ENCODE results near the gene MOB3B.

MOB3B gene

DNA sequence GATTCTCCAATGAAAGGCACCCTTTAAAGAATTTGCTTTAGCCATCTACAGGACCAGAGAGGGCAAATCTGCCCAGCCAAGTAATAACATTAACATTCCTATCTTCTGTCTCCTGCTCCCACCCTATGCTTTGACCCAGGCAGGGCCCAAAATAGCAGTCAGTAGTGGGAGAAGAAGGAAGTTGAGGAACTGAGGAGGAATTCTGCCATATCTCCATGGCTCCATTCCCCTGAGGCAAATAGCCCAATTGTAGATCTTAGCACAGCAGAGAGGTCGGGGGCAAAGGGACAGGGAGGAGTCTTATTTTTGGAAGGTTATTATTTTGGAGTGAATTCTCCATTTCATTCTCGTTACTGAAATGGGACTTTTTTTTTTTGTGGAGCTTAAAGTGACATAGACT is 116.7 kb downstream of the MOB3B start:
- no peak for DNase-seq (ENCODE audit: low read depth, low spot score)
- Histone ChIP-seq H3K36me3 (ENCODE audit: control insufficient read depth, insufficient read depth, low read length) (no peaks in the 10 kb centered on the region), H3K27ac (ENCODE audit: low read length) (no peak overlapping the region), H3K27me3 (ENCODE audit: control insufficient read depth, insufficient read depth, low read length) (no peaks in the 10 kb centered on the region), H3K4me1 (ENCODE audit: control insufficient read depth, insufficient read depth, low read length) (no peaks in the 10 kb centered on the region), H3K4me3 (ENCODE audit: low read length) (no peak overlapping the region), H3K9me3 (ENCODE audit: control insufficient read depth, insufficient read depth, low read length) (no peaks in the 10 kb centered on the region)
- no CpG with 5 or more reads among the region's 2 CpGs for WGBS (ENCODE audit: insufficient coverage, insufficient read length)

DNA sequence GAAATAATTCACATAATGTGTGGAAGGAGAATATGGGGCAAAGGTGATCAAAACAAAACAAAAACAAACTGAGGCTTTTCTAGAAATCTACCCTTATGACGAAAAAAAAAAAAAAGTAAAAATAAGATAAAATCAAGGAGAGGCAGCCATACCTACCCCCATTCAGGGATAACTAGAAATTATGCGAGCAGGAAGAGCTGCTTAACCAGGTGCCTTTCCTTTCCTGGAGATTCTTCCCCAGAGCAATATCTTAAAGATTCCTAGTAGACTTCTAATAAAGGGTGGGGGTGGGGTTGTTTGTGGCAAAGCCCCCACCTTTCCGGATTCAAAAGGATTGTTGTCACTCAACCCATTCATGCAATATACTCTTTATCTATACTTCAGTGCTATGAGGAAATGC is 117.5 kb downstream of the MOB3B start:
- no peak for DNase-seq (ENCODE audit: low read depth, low spot score)
- H3K4me1 ChIP-seq (ENCODE audit: control insufficient read depth, insufficient read depth, low read length) = no peaks in the 10 kb centered on the region
- no peak overlapping the region for H3K27ac ChIP-seq (ENCODE audit: low read length)
- no peaks in the 10 kb centered on the region for H3K27me3 ChIP-seq (ENCODE audit: control insufficient read depth, insufficient read depth, low read length)
- no CpG with 5 or more reads among the region's 3 CpGs for WGBS (ENCODE audit: insufficient coverage, insufficient read length)
- no peaks in the 10 kb centered on the region for H3K36me3 ChIP-seq (ENCODE audit: control insufficient read depth, insufficient read depth, low read length)
- no peaks in the 10 kb centered on the region for H3K9me3 ChIP-seq (ENCODE audit: control insufficient read depth, insufficient read depth, low read length)
- H3K4me3 ChIP-seq (ENCODE audit: low read length) = no peak overlapping the region

GRCh38 chr9:27408482-27408881 is 121.1 kb downstream of the MOB3B start:
- H3K36me3 ChIP-seq (ENCODE audit: control insufficient read depth, insufficient read depth, low read length) = no peaks in the 10 kb centered on the region

GRCh38 chr9:27408001-27408400 is 121.6 kb downstream of the MOB3B start:
- no peaks in the 10 kb centered on the region for H3K9me3 ChIP-seq (ENCODE audit: control insufficient read depth, insufficient read depth, low read length)
- H3K27me3 ChIP-seq (ENCODE audit: control insufficient read depth, insufficient read depth, low read length) = no peaks in the 10 kb centered on the region
- H3K4me3 ChIP-seq (ENCODE audit: low read length) = no peak overlapping the region
- no peak for DNase-seq (ENCODE audit: low read depth, low spot score)
- WGBS (ENCODE audit: insufficient coverage, insufficient read length) = no CpG with 5 or more reads among the region's 5 CpGs
- H3K4me1 ChIP-seq (ENCODE audit: control insufficient read depth, insufficient read depth, low read length) = no peaks in the 10 kb centered on the region
- H3K36me3 ChIP-seq (ENCODE audit: control insufficient read depth, insufficient read depth, low read length) = no peaks in the 10 kb centered on the region
- no peak overlapping the region for H3K27ac ChIP-seq (ENCODE audit: low read length)

More at GRCh38 chr9:27408482-27408881, 121.1 kb downstream of the MOB3B start:
- Histone ChIP-seq H3K4me3 (ENCODE audit: low read length) (no peak overlapping the region), H3K9me3 (ENCODE audit: control insufficient read depth, insufficient read depth, low read length) (no peaks in the 10 kb centered on the region), H3K4me1 (ENCODE audit: control insufficient read depth, insufficient read depth, low read length) (no peaks in the 10 kb centered on the region), H3K27me3 (ENCODE audit: control insufficient read depth, insufficient read depth, low read length) (no peaks in the 10 kb centered on the region), H3K27ac (ENCODE audit: low read length) (no peak overlapping the region)
- DNase-seq (ENCODE audit: low read depth, low spot score) = no peak
- WGBS (ENCODE audit: insufficient coverage, insufficient read length) = no CpG with 5 or more reads among the region's 2 CpGs

DNA sequence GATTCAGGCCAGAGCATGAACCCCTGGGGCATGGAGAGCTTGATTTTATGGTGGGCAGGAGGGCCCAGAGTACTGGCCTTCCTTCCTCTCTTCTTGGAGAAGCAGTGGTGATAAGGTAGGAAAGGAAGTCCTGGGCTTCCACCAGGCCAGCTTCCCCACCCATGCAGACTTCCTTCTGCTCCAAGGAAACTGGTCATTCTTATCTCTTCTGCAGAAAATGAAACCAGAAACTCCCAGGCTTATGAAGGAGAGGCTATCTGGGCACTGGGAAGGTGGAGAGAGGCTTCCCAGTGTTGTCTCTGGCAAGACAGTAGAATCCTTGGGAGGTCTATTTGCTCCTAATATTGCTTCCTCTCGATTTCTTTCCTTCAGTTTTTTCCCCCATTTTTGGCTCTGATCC is 122.1 kb downstream of the MOB3B start:
- no peaks in the 10 kb centered on the region for H3K36me3 ChIP-seq (ENCODE audit: control insufficient read depth, insufficient read depth, low read length)
- H3K4me3 ChIP-seq (ENCODE audit: low read length) = no peak overlapping the region
- H3K9me3 ChIP-seq (ENCODE audit: control insufficient read depth, insufficient read depth, low read length) = no peaks in the 10 kb centered on the region
- no peaks in the 10 kb centered on the region for H3K4me1 ChIP-seq (ENCODE audit: control insufficient read depth, insufficient read depth, low read length)
- H3K27ac ChIP-seq (ENCODE audit: low read length) = no peak overlapping the region
- no peaks in the 10 kb centered on the region for H3K27me3 ChIP-seq (ENCODE audit: control insufficient read depth, insufficient read depth, low read length)
- no peak for DNase-seq (ENCODE audit: low read depth, low spot score)
- no CpG with 5 or more reads among the region's 1 CpG for WGBS (ENCODE audit: insufficient coverage, insufficient read length)

DNA sequence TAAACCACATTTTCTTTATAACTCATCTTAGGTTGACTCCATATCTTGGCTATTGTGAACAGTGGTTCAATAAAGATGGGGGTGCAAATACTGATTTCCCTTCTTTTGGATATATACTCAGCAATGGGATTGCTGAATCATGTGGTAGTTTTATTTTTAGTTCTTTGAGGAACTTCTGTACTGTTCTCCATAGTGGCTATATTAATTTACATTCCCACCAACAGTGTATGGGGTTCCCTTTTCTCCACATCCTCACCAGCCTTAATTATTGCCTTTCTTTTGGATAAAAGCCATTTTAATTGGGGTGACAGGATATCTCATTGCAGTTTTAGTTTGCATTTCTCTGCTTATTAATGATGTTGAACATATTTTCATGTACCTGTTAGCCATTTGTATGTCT is 125.0 kb downstream of the MOB3B start:
- Histone ChIP-seq H3K27me3 (ENCODE audit: control insufficient read depth, insufficient read depth, low read length) (no peaks in the 10 kb centered on the region), H3K4me3 (ENCODE audit: low read length) (no peak overlapping the region), H3K9me3 (ENCODE audit: control insufficient read depth, insufficient read depth, low read length) (no peaks in the 10 kb centered on the region), H3K27ac (ENCODE audit: low read length) (no peak overlapping the region), H3K4me1 (ENCODE audit: control insufficient read depth, insufficient read depth, low read length) (no peaks in the 10 kb centered on the region), H3K36me3 (ENCODE audit: control insufficient read depth, insufficient read depth, low read length) (no peaks in the 10 kb centered on the region)
- DNase-seq (ENCODE audit: low read depth, low spot score) = no peak

DNA sequence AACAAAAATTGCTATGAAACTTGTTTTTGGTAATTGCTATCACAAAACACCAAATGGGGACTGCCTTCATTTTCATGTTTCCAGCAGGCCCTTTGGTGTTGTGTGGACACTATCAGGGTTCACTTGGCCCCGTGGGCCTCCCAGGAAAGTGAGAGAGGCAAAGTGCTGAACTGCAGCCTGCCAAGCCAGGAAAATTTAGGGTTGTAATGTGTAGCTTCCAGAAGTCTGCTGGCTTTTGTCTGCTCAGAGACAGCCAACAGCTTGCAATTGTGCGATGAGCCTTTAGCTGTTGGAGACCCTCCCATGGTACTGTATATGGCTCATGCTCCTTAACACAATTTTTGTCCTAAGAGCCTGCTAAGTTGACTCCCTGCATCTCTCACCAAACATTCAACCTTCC is 127.0 kb downstream of the MOB3B start:
- H3K4me3 ChIP-seq (ENCODE audit: low read length) = no peak overlapping the region
- no peaks in the 10 kb centered on the region for H3K27me3 ChIP-seq (ENCODE audit: control insufficient read depth, insufficient read depth, low read length)
- H3K9me3 ChIP-seq (ENCODE audit: control insufficient read depth, insufficient read depth, low read length) = no peaks in the 10 kb centered on the region
- H3K4me1 ChIP-seq (ENCODE audit: control insufficient read depth, insufficient read depth, low read length) = peaks cover 5% of the 10 kb centered on the region; the same call in 1 of the 2 replicates
- H3K27ac ChIP-seq (ENCODE audit: low read length) = no peak overlapping the region
- WGBS (ENCODE audit: insufficient coverage, insufficient read length) = no CpG with 5 or more reads among the region's 2 CpGs
- H3K36me3 ChIP-seq (ENCODE audit: control insufficient read depth, insufficient read depth, low read length) = no peaks in the 10 kb centered on the region
- no peak for DNase-seq (ENCODE audit: low read depth, low spot score)

DNA sequence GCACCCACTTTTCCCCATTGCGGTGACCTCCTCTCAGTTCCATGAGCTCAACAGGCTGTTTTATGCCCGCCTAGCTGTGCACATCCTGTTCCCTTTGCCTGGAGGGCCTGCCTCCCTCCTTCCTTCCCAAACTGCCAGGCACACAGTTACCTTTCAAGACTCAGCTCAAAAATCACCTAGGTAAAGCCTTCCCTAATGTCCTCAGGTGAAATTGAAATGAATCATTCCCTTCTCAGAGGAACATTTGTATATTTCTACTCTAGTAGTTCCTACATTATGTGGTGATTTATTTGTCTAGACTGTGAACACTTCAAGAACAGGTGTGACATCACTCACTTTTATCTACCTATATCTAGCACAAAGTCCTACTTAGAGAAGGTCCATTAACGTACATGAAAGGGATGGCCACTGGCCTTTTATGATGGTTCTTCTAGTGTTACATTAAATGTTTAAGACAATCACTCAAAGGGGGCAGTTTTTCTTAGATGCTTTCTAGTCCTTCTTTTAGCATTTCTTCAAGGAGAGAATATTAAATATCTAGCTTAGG is 129.2 kb downstream of the MOB3B start:
- Histone ChIP-seq H3K36me3 (ENCODE audit: control insufficient read depth, insufficient read depth, low read length) (no peaks in the 10 kb centered on the region), H3K9me3 (ENCODE audit: control insufficient read depth, insufficient read depth, low read length) (no peaks in the 10 kb centered on the region), H3K4me3 (ENCODE audit: low read length) (no peak overlapping the region), H3K27me3 (ENCODE audit: control insufficient read depth, insufficient read depth, low read length) (no peaks in the 10 kb centered on the region), H3K4me1 (ENCODE audit: control insufficient read depth, insufficient read depth, low read length) (peaks cover 5% of the 10 kb centered on the region; the same call in 1 of the 2 replicates), H3K27ac (ENCODE audit: low read length) (no peak overlapping the region)
- no CpG with 5 or more reads among the region's 3 CpGs for WGBS (ENCODE audit: insufficient coverage, insufficient read length)
- DNase-seq (ENCODE audit: low read depth, low spot score) = no peak

DNA sequence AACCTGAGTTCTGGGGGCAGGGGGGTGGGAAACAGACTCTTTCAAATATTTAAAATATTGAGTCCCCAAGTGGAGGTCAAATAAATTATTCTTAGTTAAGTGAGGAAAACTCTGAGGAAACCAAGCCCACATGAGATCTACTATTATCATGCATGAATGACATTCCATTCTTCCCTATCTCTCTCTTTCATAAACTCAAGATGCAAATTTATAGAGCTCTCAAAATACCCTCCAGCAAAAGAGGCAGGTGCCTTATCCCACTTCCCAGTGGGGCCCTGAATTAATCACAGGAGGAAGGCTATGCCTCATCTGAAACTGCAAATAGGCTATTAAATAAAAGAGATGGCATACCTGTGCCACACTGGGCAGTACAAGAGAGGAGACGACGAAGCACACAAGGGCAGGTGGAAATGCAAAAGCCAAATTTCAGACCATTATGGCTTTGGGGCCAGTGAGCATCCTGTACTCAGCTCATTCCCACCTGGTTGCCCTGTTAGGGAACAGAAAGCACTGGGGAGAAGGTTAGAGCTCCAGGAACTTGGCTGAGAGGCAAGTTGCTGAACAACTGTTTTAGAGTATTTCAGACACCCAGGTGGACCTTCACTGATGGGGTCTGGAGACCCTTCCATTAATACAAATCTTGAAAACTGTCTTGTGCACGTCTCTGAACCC is 130.5 kb downstream of the MOB3B start:
- DNase-seq (ENCODE audit: low read depth, low spot score) = no peak
- Histone ChIP-seq H3K36me3 (ENCODE audit: control insufficient read depth, insufficient read depth, low read length) (no peaks in the 10 kb centered on the region), H3K4me3 (ENCODE audit: low read length) (no peak overlapping the region), H3K4me1 (ENCODE audit: control insufficient read depth, insufficient read depth, low read length) (peaks cover 5% of the 10 kb centered on the region; the same call in 1 of the 2 replicates), H3K9me3 (ENCODE audit: control insufficient read depth, insufficient read depth, low read length) (no peaks in the 10 kb centered on the region), H3K27ac (ENCODE audit: low read length) (no peak overlapping the region), H3K27me3 (ENCODE audit: control insufficient read depth, insufficient read depth, low read length) (no peaks in the 10 kb centered on the region)
- WGBS (ENCODE audit: insufficient coverage, insufficient read length) = no CpG with 5 or more reads among the region's 3 CpGs

DNA sequence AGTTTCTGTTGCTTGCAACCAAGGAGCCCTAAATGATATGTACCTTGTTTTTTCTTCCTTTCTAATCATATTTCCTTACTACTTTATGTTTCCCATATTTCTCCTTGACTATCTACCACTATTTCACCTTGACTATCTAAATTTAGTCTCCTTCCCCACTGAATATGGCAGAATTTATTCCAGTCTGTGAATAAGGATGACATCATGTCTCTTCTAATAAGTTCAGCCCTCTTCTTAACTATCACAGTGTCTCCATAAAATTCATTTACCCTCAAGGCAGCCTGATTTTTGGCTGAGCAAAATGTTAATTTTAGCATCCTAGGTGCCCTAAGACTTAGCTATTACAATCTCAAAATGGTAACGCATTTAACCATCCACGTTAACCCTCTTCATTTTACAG is 133.1 kb downstream of the MOB3B start:
- Histone ChIP-seq H3K27me3 (ENCODE audit: control insufficient read depth, insufficient read depth, low read length) (no peaks in the 10 kb centered on the region), H3K4me1 (ENCODE audit: control insufficient read depth, insufficient read depth, low read length) (peaks cover 5% of the 10 kb centered on the region; the same call in 1 of the 2 replicates), H3K36me3 (ENCODE audit: control insufficient read depth, insufficient read depth, low read length) (no peaks in the 10 kb centered on the region), H3K4me3 (ENCODE audit: low read length) (no peak overlapping the region), H3K9me3 (ENCODE audit: control insufficient read depth, insufficient read depth, low read length) (no peaks in the 10 kb centered on the region), H3K27ac (ENCODE audit: low read length) (no peak overlapping the region)
- DNase-seq (ENCODE audit: low read depth, low spot score) = no peak
- WGBS (ENCODE audit: insufficient coverage, insufficient read length) = no CpG with 5 or more reads among the region's 2 CpGs

- WGBS (ENCODE audit: insufficient coverage, insufficient read length) = no CpG with 5 or more reads among the region's 4 CpGs
- H3K36me3 ChIP-seq (ENCODE audit: control insufficient read depth, insufficient read depth, low read length) = no peaks in the 10 kb centered on the region
- H3K27ac ChIP-seq (ENCODE audit: low read length) = no peak overlapping the region
- no peak overlapping the region for H3K4me3 ChIP-seq (ENCODE audit: low read length)
- no peak for DNase-seq (ENCODE audit: low read depth, low spot score)
- no peaks in the 10 kb centered on the region for H3K9me3 ChIP-seq (ENCODE audit: control insufficient read depth, insufficient read depth, low read length)
- H3K27me3 ChIP-seq (ENCODE audit: control insufficient read depth, insufficient read depth, low read length) = no peaks in the 10 kb centered on the region
- peaks cover 5% of the 10 kb centered on the region; the same call in 1 of the 2 replicates for H3K4me1 ChIP-seq (ENCODE audit: control insufficient read depth, insufficient read depth, low read length)
Observed at GRCh38 chr9:27395484-27395921, 134.1 kb downstream of the MOB3B start.

Measured in iPS DF 6.9 (cell line).